Ectodermal cell (in vitro differentiated cells): Measurements from ENCODE around the gene SSBP3.

Source experiments
- H3K27ac ChIP-seq: 2 replicates; pipeline ENCODE4 v1.7.0; 2013; ENCODE audit warnings: mild to moderate bottlenecking, low read depth, low read length; ENCODE audit not compliant: insufficient read depth, poor library complexity, severe bottlenecking
- H3K27me3 ChIP-seq: 2 replicates; pipeline ENCODE4 v1.7.0; 2013; ENCODE audit warnings: mild to moderate bottlenecking, low read length; ENCODE audit not compliant: insufficient read depth, control insufficient read depth, poor library complexity, severe bottlenecking
- H3K36me3 ChIP-seq: one replicate; pipeline ENCODE4 v1.7.0; 2013; ENCODE audit warnings: low read length; ENCODE audit not compliant: control insufficient read depth, insufficient read depth
- H3K4me1 ChIP-seq: one replicate; pipeline ENCODE4 v1.7.0; 2013; ENCODE audit warnings: low read length; ENCODE audit not compliant: control insufficient read depth, insufficient read depth
- H3K4me3 ChIP-seq: 2 replicates; pipeline ENCODE4 v1.7.0; 2013; ENCODE audit warnings: low read depth, low read length, control low read depth; ENCODE audit not compliant: insufficient read depth
- H3K9me3 ChIP-seq: 2 replicates; pipeline ENCODE4 v1.7.0; 2013; ENCODE audit warnings: mild to moderate bottlenecking, low read length, moderate library complexity; ENCODE audit not compliant: control insufficient read depth
- WGBS, 2 experiments: methylation state at CpG; one replicate each; pipeline ENCODE4 v1.1.7; 2013; ENCODE audit warnings: missing lambda C conversion rate in 2 of 2; 5-methylcytosine and 5-hydroxymethylcytosine counted together

SSBP3 gene

DNA sequence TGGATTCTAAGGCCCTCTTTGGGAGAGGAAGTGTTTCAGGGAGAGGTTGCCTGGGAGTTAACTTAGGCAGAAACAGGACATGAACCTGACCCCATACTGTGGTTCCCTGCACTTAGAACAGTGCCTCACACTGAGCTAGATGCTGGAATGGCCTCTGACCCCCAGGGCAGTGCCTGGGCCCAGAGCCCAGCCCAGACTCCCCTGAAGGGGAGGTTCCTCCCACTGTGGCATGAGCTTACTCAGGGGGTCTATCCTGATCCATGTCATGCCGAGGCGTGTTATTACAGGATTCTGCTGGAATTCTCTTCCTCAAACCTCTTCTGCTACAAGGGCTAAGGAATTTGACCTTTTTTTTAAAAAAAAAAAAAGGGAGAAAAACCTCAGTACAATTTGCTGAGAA is 134.1 kb downstream of the SSBP3 start:
- no peaks in the 10 kb centered on the region for H3K27me3 ChIP-seq
- H3K36me3 ChIP-seq: peaks cover 2% of the 10 kb centered on the region
- no peak overlapping the region for H3K27ac ChIP-seq
- H3K9me3 ChIP-seq: no peaks in the 10 kb centered on the region
- WGBS, 2 experiments: 90 to 93% methylated on average over 2 of the region's 2 CpGs
- H3K4me3 ChIP-seq: no peak overlapping the region
- peaks cover 45% of the 10 kb centered on the region for H3K4me1 ChIP-seq

DNA sequence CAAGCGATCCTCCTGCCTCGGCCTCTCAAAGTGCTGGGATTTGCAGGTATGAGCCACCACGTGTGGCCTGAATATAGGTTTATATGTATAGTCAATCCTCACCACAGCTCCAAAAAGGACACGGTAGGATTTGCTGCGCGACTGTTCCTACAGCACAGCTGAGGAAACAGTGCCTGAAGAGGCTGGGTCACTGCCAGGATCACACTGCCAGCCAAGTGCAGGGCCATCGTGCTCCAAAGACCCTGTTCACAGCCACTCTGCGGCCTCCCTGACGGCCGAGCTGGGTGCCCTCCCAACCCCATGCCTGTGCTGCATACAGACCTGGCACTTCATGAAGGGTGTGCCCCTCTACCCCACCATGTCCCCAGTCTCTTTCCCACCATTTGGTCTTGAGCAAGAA is 134.9 kb downstream of the SSBP3 start:
- H3K27me3 ChIP-seq: no peaks in the 10 kb centered on the region
- no peak overlapping the region for H3K27ac ChIP-seq
- H3K4me3 ChIP-seq: no peak overlapping the region
- peaks cover 45% of the 10 kb centered on the region for H3K4me1 ChIP-seq
- 95 to 96% methylated on average over 10 of the region's 10 CpGs for WGBS, 2 experiments
- H3K36me3 ChIP-seq: no peaks in the 10 kb centered on the region
- no peaks in the 10 kb centered on the region for H3K9me3 ChIP-seq

- no peaks in the 10 kb centered on the region for H3K9me3 ChIP-seq
- H3K27me3 ChIP-seq: no peaks in the 10 kb centered on the region
- H3K36me3 ChIP-seq: no peaks in the 10 kb centered on the region
- no peak overlapping the region for H3K4me3 ChIP-seq
- 96 to 98% methylated on average over 7 of the region's 7 CpGs for WGBS, 2 experiments
- no peak overlapping the region for H3K27ac ChIP-seq
- H3K4me1 ChIP-seq: peaks cover 41% of the 10 kb centered on the region
Measured at GRCh38 chr1:54270543-54270942, 135.7 kb downstream of the SSBP3 start.

GRCh38 chr1:54268762-54269297 is 137.4 kb downstream of the SSBP3 start:
- no peak overlapping the region for H3K4me3 ChIP-seq
- no peaks in the 10 kb centered on the region for H3K36me3 ChIP-seq
- no peak overlapping the region for H3K27ac ChIP-seq
- no peaks in the 10 kb centered on the region for H3K9me3 ChIP-seq
- 87% methylated on average over 9 of the region's 9 CpGs for WGBS, 2 experiments
- peaks cover 25% of the 10 kb centered on the region for H3K4me1 ChIP-seq
- no peaks in the 10 kb centered on the region for H3K27me3 ChIP-seq

- Histone ChIP-seq H3K27me3 (no peaks in the 10 kb centered on the region), H3K36me3 (no peaks in the 10 kb centered on the region), H3K9me3 (no peaks in the 10 kb centered on the region), H3K27ac (no peak overlapping the region), H3K4me1 (peaks cover 18% of the 10 kb centered on the region), H3K4me3 (no peak overlapping the region)
- 92 to 96% methylated on average over 17 of the region's 17 CpGs for WGBS, 2 experiments
Measured at GRCh38 chr1:54267815-54268761, 138.1 kb downstream of the SSBP3 start.

- H3K36me3 ChIP-seq: no peaks in the 10 kb centered on the region
- WGBS, 2 experiments: 93 to 94% methylated on average over 5 of the region's 5 CpGs
- H3K4me3 ChIP-seq: no peak overlapping the region
- H3K27ac ChIP-seq: no peak overlapping the region
- no peaks in the 10 kb centered on the region for H3K9me3 ChIP-seq
- peaks cover 7% of the 10 kb centered on the region for H3K4me1 ChIP-seq
- H3K27me3 ChIP-seq: no peaks in the 10 kb centered on the region
Measured at GRCh38 chr1:54266908-54267307, 139.3 kb downstream of the SSBP3 start.

DNA sequence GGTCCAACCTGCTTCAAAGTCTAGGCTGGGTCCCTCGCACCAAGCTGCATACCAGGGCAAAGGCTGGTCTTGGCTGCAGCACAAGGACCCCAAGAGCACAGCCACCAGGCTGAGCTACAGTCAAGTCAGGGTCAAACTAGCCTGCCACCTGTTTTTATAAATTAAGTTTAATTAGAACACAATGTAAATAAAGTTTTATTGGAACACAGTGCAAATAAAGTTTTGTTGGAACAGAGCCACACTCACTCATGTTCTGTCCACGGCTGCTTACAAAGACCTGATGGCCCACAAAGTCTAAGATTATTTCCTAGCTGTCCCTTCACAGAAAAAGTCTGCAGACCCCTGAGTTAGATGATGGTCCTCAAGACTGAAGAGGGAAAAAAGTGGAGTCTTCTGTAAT is 140.0 kb downstream of the SSBP3 start:
- H3K4me1 ChIP-seq: peaks cover 10% of the 10 kb centered on the region
- H3K27ac ChIP-seq: no peak overlapping the region
- H3K9me3 ChIP-seq: no peaks in the 10 kb centered on the region
- WGBS, 2 experiments: 91 to 97% methylated on average over 2 of the region's 2 CpGs
- H3K36me3 ChIP-seq: no peaks in the 10 kb centered on the region
- no peaks in the 10 kb centered on the region for H3K27me3 ChIP-seq
- no peak overlapping the region for H3K4me3 ChIP-seq

DNA sequence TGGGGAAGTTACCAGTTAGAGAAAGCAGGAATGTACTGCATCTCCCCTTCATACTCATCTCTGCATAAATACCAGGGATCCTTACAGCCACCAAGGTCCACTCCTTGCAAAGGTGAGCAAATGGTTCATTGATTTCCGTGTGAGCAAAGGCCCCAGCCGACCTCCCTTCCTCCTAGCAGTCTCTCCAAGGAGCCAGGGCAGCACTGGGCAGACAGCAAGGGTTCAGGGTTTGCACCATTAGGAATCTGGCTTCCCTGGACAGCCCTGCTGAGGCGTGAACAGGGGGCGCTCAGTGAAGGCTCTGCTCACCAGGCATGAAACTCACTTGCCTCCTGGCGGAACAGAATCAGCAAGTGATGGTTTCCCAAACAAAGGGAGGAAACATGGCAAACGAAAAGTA is 140.5 kb downstream of the SSBP3 start:
- Histone ChIP-seq H3K4me1 (peaks cover 14% of the 10 kb centered on the region), H3K4me3 (no peak overlapping the region), H3K9me3 (no peaks in the 10 kb centered on the region), H3K27ac (no peak overlapping the region), H3K27me3 (no peaks in the 10 kb centered on the region), H3K36me3 (no peaks in the 10 kb centered on the region)
- WGBS, 2 experiments: 89 to 90% methylated on average over 6 of the region's 6 CpGs

GRCh38 chr1:54265126-54265525 is 141.1 kb downstream of the SSBP3 start:
- Histone ChIP-seq H3K36me3 (no peaks in the 10 kb centered on the region), H3K4me3 (no peak overlapping the region), H3K4me1 (peaks cover 14% of the 10 kb centered on the region), H3K27ac (no peak overlapping the region), H3K27me3 (no peaks in the 10 kb centered on the region), H3K9me3 (no peaks in the 10 kb centered on the region)
- WGBS, 2 experiments: 91 to 95% methylated on average over 8 of the region's 8 CpGs

DNA sequence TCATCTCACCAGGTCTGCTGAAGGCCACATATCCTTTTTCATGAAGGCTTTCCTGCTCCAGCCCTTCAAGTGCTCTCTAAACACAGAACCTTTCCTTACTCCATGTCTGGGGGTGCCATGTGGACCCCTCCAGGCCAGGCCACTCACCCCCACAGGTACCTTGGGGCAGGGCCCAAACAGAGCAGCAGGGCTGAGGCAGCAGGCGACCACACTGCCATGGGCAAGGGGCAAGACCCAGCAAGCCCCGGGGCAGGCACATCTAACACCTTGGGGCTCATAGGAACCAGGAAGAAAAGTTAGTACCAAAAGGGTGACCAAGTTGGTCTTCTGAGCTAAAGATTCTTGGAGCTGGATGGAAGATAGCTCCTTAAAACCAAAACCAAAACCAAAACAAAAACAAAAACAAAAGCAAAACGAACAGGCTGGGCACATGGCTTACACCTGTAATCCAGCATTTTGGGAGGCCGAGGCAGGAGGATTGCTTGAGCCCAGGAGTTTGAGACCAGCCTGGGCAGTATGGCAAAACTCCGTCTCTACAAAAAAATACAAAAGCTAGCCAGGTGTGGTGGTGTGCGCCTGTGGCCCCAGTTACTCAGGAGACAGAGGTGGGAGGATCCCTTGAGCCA is 142.5 kb downstream of the SSBP3 start:
- Histone ChIP-seq H3K4me3 (no peak overlapping the region), H3K9me3 (no peaks in the 10 kb centered on the region), H3K27me3 (no peaks in the 10 kb centered on the region), H3K4me1 (peaks cover 10% of the 10 kb centered on the region), H3K36me3 (no peaks in the 10 kb centered on the region), H3K27ac (no peak overlapping the region)
- WGBS, 2 experiments: 89 to 91% methylated on average over 6 of the region's 6 CpGs
